LNCAP (cell line): Measurements from ENCODE around the gene LENG1.

Experiments used
- CTCF ChIP-seq: fragments of 450-650 bp; IDR thresholded peaks from 2 replicates; pipeline ENCODE4 v1.5.1; 2017; ENCODE audit warnings: mild to moderate bottlenecking

The LENG1 gene

GRCh38 chr19:54156490-54156889, 3.0 kb downstream of the LENG1 start:
- TF ChIP-seq CTCF, result no peak

- no peak for TF ChIP-seq CTCF
Observed at GRCh38 chr19:54155694-54156093, 3.8 kb downstream of the LENG1 start.

- TF ChIP-seq CTCF, result no peak
Observed at GRCh38 chr19:54154603-54155345, 4.7 kb downstream of the LENG1 start.

GRCh38 chr19:54153731-54154326, 5.7 kb downstream of the LENG1 start:
- TF ChIP-seq CTCF, result no peak

GRCh38 chr19:54152878-54153524, 6.5 kb downstream of the LENG1 start:
- TF ChIP-seq CTCF, result no peak

- TF ChIP-seq CTCF, result no peak
Observed at GRCh38 chr19:54152267-54152666, 7.3 kb downstream of the LENG1 start.

GRCh38 chr19:54151362-54152035, 8.0 kb downstream of the LENG1 start:
- TF ChIP-seq CTCF, result no peak
